Fibroblast of skin of back (primary cell): ENCODE data around the gene ENHO.
"Not testable (repeated sequence)": the region's sequence is repeated elsewhere in the genome, so short reads cannot be mapped to it uniquely, and the experiment has no call there.

Experiments
- DNase-seq: peaks from one replicate; pipeline ENCODE4 v3.0.0-alpha.2; 2013

ENHO gene

DNA sequence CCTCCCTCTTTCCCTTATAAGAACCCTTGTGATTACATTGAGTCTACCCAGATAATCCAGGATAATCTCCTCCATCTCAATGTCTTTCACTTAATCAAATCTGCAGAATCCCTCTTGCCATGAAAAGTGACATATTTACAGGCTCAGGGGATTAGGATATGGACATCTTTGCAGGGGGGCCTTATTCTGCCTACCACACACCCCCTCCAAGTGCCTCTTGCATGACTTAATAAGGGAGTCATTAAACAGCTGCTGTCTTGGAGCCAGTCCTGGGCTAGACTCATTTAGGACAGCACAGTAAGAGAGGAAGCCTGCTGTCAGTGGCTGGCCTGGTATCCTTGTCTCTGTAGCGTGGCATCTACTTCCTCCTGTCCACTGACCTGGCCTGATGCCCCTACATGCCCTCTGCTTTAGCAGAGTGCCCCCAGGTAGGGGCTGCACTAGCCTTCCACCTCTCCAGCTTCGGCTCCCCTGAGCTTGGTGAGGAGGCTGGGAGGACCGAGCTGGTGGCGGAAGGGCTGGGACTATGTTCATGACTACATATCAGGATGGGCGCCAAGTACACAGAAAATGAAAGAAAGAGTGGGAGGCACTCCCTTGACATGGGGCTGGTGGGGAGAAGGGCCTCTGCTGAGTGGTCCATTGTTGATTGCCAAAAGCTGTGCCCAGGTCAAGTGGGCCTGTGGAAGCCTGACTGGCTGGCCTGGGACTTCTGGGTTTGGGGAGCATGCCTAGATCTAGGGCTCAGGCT, 17.2 kb downstream of the ENHO start:
- DNase-seq: no peak

DNA sequence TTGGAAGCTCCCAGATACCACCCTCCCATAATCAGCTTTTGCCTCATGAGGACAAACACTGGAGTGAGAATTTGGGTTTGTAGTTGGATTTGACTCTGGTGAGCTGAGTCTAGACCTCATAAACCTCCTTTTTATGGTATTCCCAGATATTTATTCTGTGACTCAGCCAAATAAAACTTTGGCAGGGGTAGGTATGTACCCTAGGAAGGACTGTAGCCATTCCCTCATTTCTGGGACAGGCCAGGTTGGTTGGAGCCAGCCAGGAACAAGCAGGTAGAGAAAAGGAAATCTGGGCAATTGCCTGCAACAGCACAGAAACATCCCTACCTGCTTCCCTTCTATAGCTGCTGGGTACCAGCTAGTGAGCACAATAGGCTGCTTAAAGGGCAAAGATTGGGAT, 19.4 kb downstream of the ENHO start:
- DNase-seq: no peak

DNA sequence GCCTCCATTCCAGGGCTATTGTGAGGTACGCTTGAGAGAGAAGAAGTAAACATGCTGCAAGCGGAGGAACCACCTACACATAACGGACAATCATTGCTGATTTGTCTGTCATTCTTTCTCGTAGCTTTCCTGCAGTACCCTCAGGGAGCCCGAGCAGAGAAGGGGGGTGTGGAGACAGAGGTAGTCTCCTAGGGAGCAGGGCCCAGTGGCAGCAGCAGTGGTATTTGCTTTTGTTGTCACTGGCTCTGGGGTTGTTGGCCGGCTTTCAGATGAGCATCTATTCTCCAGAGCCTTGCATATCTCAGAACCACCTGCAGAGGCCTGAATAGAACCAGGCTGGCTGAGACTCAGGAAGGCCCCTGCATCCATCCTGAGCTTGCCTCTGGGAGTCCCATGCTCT, 19.9 kb downstream of the ENHO start:
- no peak for DNase-seq

DNA sequence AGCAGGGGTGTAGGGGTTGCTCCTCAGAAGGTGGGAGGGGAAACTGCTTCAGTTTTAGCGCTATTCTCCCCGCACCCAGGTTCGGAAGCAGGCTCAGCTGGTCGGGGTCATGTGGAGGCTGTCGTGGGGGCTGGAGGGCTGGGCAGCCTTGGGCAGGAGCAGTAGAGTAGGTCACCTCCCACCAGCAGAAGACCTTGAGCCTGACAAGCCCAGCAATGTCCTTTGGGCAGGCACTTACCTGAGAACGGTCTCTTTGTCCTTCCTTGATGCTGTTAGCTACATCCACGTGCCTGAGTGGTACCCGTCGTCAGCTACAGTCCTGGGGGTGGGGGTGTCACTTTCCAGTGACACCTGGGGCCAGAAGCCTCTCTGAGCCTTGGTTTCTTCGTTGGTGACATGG, 20.3 kb downstream of the ENHO start:
- no peak for DNase-seq

DNA sequence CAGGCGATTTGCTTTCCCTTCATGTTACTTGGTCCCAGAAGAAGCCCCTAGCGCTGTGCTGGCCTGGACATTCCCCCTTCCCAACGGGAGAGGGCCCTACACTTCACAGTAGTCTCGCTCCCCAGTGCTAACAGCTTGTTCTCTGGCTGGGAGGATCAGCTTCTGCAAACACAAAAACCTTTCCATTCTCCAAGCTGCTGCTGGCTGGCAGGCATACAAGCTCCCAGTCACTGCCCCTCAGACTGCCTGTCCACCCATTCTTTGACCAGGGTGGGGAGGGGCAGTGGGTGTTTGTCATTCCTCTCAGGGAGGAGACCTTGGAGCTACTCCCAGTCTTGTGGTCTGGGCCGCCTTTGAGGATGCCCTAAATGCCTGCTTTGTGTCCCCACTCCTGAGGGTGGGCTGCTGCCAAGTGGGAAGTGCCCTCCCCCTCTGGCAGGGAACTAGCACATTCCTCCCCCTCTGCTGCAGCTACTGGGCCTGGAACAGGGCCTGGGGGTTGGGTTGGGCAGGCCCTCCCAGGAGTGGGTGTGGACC, 20.8 kb downstream of the ENHO start:
- DNase-seq: peak; percentile 60

DNA sequence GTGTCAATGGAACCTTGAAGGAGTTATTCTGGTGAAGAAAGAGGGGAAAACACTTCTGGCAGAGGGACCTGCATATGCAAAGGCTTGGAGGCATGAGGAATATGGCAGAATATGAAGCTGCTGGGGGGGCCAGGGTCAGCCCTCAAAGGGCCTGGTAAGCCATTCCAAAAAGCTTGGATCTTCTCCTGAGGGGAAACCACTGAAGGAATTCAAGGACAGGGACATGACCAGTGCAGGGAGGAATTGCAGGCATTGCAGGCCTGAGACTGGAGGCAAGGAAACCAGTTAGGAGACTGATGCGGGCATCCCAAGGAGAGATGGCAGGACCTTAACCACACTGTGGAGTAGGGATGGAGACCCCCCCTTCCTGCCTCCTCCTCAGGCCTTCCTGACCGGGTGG, 21.4 kb downstream of the ENHO start:
- no peak for DNase-seq

DNA sequence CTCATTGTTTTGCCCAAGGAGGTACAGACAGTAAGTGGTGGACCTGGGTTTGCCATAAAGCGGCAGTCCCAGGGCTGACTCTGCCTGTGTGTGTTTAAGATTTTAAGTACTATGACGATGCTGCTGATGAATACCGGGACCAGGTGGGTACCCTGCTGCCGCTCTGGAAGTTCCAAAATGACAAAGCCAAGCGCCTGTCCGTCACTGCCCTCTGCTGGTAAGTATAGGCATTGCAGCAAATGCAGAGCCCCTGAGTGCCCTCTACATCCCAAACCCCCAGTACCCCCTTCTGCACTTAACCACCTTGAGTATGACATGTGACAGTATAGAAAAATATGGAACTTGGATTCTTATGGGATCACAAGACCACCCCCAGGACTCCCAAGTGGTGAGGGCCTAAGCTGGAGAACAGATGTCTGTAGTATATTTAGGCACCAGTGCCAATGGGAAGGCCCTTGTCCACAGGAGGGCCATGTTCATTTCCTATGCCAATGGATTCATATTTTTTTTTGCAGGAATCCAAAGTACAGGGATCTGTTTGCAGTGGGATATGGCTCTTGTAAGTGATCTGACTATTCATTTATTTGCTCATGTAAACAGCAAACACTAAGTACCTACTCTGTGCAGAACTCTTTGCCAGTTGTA, 22.0 kb downstream of the ENHO start:
- DNase-seq: peak; percentile 39

DNA sequence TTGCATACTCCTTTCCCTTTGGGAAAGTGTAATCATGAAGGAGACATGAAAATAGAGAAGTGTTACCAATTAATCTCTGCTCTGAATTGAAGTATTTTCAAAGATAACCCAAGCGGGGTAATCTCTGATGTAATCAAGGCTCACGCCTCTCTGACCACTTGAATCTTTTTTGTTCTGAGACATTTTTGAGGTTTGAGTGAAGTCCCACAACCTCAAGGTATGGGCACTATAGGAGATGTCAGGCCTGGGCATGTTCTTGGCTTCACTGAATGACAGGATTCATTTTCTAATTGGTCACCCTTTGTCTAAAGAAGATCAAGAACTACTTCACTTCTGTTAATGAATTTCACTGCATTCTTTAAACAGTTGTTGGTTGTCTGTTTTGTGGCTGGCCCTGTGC, 23.7 kb downstream of the ENHO start:
- no peak for DNase-seq

DNA sequence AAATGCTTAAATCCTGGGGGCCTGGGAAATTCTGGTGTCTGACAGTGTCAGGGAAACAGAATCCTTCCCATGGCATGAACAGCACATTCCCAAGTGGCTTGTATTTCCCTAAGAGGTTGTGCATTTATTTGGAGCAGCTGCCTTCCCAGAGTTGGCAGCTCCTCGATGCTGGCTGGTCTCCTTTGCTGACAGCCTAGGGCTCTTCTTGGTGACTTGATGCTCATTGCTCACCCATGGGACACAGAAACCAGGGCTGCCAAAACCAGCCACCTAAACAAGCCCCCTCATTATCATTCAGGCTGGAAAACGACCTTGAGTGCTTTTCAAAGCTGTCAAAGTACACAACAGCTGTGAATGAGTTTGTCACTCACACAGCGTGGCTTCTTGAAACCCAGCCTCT, 24.2 kb downstream of the ENHO start:
- DNase-seq: no peak

DNA sequence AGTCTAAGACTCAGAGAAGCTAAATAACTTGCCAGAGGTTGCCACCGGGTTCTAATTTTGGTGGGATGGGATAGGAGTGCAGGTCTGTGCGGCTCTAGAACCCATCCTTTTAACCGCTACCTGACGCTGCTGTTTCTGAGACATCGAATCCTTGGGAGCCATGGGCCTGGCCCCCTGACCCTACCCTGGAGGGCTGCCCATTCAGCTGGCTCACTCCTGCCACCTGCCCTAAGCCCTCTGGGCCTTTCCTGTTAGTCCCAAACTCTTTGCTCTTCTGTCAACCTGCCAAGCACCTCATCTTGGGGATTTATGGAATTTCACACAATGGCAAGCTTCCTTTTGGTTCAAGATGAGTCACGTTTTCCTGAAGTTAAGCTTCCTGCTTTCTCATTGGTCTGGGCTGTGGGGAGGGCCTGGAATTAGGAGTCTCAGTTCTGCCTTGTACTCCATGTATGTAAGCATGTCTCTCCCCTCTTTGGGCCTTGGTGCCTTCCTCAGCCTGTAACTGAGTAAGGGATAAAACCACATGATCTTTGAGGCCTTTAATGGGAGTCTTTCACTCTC, 26.6 kb downstream of the ENHO start:
- DNase-seq: peak; percentile 29

DNA sequence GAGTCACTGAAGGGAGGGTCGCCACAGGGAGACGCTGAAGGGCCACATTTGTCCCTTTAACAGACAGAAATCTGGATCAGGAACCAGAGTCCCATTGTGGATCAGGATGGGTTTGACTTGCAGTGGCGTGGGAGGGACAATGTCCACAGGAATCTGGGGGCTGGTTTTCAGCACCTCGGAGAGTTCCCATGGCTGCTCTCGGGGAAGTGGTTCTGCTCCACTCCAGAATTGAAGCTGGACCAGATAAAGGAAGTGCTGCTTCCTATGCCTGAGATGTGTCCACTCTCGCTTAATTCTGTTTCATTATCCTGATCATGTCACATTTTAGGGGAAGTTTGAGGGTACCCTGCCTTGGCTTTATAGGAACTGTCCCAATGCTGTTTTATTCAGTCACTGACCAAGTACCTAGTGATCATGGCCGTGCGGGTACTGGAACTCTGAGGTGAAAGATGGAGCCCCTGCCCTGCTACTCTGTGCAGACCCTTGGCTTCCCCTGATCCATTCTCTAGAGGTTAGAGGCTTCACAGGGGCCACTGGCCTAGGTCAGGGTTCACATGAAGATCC, 28.7 kb downstream of the ENHO start:
- peak; percentile 52 for DNase-seq

DNA sequence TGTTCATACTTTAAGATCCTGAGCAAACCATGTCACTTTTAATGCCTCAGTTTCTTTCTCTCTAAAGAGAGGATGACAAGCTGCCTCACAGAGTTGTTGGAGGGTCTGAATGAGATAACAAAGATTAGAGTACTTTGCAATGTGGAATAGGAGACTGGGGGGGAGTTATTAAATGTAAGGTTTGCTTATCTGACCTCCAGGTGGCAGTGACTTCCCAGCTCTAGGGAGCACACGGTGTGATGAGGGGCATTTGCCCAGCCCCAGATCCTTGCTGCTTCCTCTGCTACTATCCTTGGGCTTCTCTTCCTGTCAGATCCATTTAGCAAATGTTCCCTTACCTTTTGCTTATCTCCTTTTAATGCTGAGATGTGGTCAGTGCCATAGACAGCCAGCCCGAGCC, 30.7 kb downstream of the ENHO start:
- no peak for DNase-seq

DNA sequence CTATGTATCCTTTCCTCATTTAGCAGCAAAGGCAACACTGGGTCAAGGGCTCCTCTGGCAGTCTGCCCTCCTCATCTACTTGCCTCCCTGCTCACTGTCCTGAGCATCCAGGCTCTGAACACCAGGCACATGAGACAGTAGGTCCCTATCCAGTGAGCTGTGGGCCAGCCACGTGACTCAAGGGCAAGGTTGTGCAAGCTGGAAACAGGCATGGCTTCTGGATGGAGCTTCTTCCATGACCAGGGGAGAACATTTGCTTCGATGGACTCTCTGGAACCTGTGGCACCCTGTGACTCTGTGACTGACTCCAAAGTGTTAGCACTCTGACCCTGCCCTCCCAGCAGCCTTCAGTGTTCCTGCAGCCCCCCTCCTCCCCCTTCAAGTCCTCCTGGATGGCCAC, 31.2 kb downstream of the ENHO start:
- no peak for DNase-seq

DNA sequence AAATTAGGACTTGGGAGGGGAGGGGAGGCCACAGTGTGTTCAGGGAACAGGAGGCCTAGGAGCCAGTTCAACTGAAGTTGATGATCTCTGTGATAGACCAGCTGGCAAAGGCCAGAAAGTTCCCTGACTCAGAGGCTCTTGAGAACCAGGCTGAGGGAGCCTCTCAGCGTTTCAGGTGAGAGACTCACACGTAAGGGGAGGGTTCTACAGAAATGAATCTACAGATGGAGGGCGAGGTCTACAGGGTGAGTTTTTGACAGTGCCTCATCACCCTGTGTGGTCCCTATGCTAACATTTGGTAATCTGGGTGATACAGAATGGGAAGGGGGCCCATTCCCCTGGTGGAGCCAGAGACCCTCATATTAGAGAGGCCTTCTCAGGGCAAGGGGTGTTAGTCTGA, 32.0 kb downstream of the ENHO start:
- no peak for DNase-seq

DNA sequence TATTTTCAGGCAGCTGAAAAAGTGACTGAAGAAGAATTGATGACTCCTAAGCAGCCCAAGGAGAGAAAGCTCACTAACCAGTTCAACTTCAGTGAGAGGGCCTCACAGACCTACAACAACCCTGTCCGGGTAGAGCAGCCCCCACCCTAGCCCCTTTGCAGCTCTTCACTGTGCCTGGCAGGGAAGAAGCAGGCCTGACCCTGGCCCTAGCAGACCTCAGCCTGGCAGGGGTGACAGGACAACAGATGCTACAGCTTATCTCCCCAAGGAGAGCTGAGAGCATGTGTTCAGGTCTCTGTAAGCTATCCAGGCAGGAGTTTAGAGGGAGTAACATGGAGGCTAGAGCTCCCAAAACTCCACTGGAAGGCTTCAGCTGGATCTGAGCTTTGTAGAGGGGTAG, 32.4 kb downstream of the ENHO start:
- no peak for DNase-seq

DNA sequence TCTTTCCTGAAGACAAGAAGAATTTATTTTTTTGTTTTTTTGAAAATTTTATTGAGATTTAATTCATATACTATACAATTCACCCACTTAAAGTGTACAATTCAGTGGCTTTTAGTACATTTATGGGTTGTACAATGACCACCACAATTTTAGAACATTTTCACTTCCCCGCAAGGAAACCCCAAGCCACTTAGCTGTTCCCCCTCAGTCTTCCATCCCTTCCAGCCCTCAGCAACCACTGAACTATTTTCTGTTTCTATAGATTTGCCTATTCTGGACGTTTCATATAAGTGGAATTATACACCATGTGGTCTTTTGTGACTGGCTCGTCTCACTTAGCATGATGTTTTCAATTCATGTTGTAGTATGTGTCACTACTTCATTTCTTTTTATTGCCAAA, 36.2 kb downstream of the ENHO start:
- DNase-seq: no peak

DNA sequence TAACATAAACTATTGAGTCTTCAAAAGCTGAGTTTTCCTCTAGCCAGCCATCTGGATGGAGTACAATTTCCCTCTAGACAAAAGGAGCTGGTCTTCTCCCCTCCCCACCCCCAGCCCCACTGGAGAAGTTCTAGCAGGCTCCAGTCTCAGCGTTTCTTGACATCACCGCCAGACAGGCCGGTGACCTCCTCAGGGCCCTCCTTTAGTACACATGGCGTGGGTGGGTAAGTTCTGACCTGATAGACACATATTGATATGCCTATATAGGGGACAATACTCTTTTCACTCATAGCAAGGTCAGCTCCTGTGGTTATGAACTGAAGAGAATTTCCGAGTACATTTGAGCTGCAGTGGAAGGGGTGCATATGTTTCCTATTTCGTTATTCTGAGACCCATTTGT, 37.0 kb downstream of the ENHO start:
- no peak for DNase-seq

DNA sequence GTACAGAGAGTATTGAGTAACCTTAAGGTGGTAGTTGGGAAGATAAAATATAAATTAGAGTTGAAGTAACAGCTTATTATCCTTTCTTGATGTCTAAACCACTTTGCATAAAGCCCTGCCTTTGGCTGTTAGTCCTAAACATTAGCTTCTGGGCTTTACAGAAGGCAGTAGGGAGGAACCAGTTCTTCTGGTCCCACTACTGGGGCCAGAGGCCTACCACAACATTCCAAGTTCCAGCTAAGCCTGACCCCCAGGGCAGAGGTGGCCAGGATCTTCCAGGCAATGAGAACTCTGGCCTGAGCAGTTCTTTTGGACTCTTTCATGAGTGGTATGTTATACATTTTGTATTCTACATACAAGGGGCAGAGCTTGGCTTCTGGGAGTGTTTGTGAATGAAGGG, 38.1 kb downstream of the ENHO start:
- DNase-seq: no peak

DNA sequence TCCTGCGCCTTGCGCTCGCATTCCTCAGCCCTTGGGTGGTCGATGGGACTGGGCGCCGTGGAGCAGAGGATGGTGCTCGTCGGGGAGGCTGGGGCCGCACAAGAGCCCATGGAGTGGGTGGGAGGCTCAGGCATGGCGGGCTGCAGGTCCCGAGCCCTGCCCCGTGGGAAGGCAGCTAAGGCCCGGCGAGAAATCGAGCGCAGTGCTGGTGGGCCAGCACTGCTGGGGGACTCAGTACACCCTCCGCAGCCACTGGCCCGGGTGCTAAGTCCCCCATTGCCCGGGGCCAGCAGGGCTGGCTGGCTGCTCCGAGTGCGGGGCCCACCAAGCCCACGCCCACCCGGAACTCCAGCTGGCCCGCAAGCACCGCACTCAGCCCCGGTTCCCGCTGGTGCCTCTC, 40.0 kb downstream of the ENHO start:
- DNase-seq: not testable (repeated sequence)

DNA sequence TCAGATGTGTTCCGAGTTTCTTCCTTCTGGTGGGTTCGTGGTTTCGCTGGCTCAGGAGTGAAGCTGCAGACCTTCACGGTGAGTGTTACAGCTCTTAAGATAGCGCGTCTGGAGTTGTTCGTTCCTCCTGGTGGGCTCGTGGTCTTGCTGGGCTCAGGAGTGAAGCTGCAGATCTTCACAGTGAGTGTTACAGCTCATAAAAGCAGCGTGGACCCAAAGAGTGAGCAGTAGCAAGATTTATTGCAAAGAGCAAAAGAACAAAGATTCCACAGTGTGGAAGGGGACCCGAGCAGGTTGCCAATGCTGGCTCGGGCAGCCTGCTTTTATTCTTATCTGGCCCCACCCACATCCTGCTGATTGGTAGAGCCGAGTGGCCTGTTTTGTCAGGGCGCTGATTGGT, 41.2 kb downstream of the ENHO start:
- not testable (repeated sequence) for DNase-seq

DNA sequence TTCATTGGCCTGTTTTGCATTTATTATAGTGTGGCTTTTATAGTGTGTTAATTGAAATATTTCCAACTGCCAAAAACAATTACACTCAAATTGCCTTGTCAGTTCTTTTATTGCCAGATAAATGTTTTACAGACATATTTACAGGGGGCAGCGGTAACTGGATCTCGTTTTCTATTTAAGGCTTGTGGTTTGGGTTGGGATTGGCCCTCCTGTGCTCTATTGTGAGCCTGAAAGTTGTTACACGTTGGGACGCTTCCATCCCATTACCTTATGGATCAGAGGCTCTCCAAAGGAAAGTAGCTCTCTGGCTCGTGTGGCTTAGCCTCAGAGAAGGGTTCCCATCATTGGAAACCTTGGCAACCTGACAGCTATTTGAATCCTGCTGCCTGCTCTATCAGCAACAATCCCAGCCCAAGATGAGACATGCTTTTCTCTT, 43.3 kb downstream of the ENHO start:
- DNase-seq: no peak

DNA sequence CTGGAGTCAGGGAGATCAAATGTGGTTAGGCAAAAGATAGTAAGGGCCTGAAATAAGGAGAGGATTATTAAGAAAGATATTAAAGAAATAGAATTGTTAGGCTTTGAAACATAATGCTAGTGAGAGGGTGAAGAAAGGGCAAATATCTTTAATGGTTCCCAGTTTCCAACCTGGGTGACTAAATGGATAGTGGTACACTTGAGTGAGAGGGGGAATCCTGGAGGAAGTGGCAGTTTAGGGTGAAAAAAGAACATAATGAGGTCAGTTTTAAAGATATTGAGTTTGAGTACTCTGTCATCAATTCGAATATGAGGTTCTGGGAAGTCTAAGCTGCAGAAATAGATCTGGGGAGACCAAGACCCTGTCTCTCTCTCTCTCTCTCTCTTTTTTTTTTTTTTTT, 45.2 kb downstream of the ENHO start:
- no peak for DNase-seq

DNA sequence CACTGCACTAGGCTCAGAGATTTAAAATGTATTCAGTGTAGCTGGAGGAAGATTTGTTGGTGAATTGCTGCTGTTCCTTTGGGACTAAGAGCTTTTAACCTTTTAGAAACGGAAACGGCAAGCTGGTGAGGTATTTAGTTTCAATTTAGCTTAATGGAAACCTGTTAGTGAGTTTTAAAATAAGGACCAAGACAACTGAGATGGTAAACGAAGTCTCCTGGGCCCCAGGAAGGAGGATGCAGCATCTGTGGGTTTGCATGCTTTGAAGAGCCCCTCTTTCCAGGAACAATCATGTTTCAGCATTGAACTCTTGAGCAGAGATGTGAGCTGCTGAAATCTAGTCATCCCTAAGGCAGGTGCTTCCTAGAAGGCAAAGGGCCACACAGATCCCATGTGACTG, 47.7 kb downstream of the ENHO start:
- DNase-seq: no peak
